Inferior parietal cortex (tissue), 1 donor: Measurements from ENCODE around the gene MLH1.

Experiments used
- DNase-seq: peaks from one replicate; pipeline ENCODE4 v3.0.0-alpha.2; 2016; ENCODE audit errors: extremely low spot score

MLH1 gene

DNA sequence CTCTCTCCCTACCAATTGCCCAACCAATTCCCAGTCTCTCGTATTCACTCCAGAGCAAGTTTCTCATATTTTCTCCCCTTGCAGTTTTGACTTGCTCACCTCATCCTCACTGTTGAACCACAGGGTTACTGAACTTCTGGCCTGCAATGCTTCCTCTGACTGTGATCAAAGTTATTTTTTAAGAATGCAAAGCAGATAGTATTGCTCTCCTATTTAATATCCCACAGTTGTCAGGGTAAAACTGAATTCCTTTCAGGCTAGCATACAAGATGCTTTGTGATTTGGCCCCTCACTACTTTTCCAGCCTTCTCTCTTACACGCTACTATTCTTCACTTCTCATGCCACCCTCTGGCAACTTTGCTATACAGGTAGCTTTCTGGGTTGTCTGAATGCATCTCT is 100.2 kb downstream of the MLH1 start:
- no peak for DNase-seq

- DNase-seq = no peak
These were observed 101.3 kb downstream of the MLH1 start for GRCh38 chr3:37094636-37095035.

DNA sequence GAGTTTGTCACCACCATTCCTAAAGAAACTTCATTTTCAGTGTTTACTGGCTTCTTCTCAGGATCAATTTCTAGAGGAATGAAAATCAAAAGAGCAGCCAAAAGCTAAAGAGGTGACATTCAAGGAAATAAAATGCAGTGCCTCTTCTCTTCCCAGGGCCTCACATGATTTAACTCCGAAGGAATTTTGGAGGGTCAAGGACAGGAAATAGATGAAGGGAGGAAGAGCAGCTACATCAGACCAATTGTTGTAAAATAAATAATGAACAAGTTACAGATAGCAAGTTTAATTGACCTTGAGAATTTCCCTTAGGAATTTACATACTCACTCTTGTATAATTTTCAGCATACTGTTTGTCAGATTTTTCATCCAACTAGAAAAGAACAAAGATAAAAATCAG is 103.0 kb downstream of the MLH1 start:
- no peak for DNase-seq

DNA sequence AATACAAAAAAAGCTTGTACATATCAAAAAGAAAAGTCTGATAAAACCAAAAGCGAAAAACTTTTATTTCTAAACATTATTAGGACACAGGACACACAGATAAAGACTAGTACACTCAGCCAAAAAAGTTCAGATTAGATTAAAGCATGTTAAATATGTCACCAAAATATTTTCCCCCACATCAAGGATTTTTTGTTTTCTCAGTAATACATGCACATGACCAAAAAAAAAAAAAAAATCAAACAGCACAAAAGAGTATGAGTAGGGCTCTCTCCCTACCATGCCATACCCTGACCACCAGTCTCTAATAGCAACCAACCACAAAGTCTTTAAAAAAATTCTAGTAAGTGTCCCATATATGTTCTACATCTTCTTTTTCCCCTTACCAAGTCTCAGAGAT is 103.7 kb downstream of the MLH1 start:
- DNase-seq = no peak

DNA sequence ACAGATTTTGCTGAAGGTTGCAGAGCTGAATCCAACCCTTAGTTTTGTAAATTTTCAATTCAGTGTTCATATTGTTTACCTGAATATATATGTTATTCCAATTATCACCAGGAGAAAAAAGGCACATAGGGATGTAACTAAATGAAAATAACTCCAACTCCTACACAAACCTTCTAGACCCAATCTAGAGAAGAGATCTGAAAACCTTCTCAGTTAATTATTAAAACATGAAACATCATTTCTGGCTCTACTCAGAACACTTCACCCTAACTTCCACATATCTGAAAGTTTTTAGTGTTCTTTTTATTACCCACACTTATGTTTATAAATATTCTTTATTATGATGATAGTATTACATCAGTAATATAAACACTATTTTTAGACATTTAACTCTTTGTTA is 104.5 kb downstream of the MLH1 start:
- no peak for DNase-seq

DNA sequence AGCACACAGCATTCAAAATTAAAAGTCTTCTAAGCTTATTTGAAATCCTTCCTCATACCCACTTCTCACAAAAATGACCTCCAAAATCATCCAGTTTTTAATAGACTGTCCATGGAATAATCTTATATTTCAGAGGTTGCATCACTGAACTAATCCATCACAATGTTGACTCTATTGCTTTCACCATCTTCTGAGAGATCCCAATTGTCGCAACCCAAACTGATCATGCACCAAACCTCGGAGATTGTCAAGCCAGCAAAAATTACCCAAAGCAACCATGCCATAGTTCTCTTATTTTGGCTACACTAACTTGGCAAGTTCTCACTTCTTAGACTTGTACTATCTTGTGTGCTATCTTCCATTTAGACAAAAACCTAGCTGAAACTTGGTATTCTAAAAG is 105.6 kb downstream of the MLH1 start:
- DNase-seq = no peak

DNA sequence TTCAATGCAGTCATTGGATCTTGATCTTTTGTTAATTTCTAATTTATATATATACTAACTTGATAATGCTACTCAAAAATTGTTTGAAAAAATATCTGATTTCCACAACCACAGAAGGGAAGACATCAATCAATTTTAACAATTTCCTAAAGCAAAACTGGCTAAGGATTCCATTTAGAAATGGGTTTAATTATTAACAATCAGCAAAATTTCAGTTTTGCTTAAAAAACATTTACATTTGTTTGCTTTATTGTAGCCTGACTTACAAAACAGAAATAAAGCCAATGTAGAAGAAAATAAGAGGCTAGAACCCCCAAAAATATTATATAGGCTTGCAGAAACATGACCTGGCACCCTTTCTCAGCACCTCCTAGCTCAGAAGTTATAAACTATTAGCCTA is 106.2 kb downstream of the MLH1 start:
- no peak for DNase-seq

- no peak for DNase-seq
These were observed 107.1 kb downstream of the MLH1 start for GRCh38 chr3:37100411-37100810.
